Adrenal gland (tissue), 12 donors: Measurements from ENCODE around the gene CLTC. TPM values are rescaled to one million over a fixed set of nuclear protein-coding genes. Genes with fewer than 3 reads are reported as not detected.

Source experiments
- DNase-seq, 7 donors: peaks; one replicate each; pipeline ENCODE4 v3.0.0-alpha.2; 2019 to 2020
- H3K27ac ChIP-seq, 5 donors: fragments of 200-600 bp; sonication (generic) in 4 of 5; 1 replicate in 3 of 5; 2 replicates in 2 of 5; pipeline versions ENCODE4 v1.5.1 to v1.8.0; 2016 to 2020; ENCODE audit warnings: mild to moderate bottlenecking in 1 of 5
- H3K27me3 ChIP-seq: fragments of 200-600 bp; 2 replicates; pipeline ENCODE4 v1.8.0; 2021
- H3K36me3 ChIP-seq, 2 donors: fragments of 200-600 bp; replicated peaks in 1 of 2; 1 replicate in 1 of 2; 2 replicates in 1 of 2; pipeline versions ENCODE4 v1.5.1 to v1.8.0; 2018 to 2022
- H3K4me1 ChIP-seq, 2 donors: fragments of 200-600 bp; replicated peaks in 1 of 2; 1 replicate in 1 of 2; 2 replicates in 1 of 2; pipeline versions ENCODE4 v1.5.1 to v1.8.0; 2018 to 2021
- H3K4me3 ChIP-seq, 4 donors: fragments of 200-600 bp; sonication (generic) in 3 of 4; one replicate each; pipeline ENCODE4 v1.5.1; 2016 to 2018
- H3K9me3 ChIP-seq, 3 donors: fragments of 200-600 bp; sonication (generic) in 1 of 3; replicated peaks in 1 of 3; 1 replicate in 2 of 3; 2 replicates in 1 of 3; pipeline versions ENCODE4 v1.5.1 to v1.8.0; 2016 to 2021
- POLR2A ChIP-seq, 2 donors: fragments of 450-650 bp; IDR thresholded peaks; one replicate each; pipeline ENCODE4 v1.6.1; 2017; ENCODE audit warnings: antibody characterized with exemption in 2 of 2, mild to moderate bottlenecking in 2 of 2, moderate library complexity in 1 of 2
- WGBS, 4 donors: extraction: QIAGEN DNeasy Blood & Tissue Kit in 2 of 4; methylation state at CpG; one replicate each; pipeline versions ENCODE4 v1.1.5 to v1.1.7; 2013 to 2017; 5-methylcytosine and 5-hydroxymethylcytosine counted together
- intact Hi-C, 2 donors: fragments of 100-400 bp; cut with DNase I; formaldehyde crosslinking; loops; one replicate each; pipeline versions ENCODE4 v1.14.1 to v1.15.0; 2022 to 2023
- polyA plus RNA-seq, 3 donors: library from polyadenylated mRNA; stranded (reverse); fragments of 200-250 nt in 2 of 3; fragments of 350-450 nt in 1 of 3; fragmentation: Illumina TruSeq in 1 of 3; extraction: RNeasy Lipid Tissue Mini Kit (QIAGEN cat#74804) in 1 of 3; gene quantifications; one replicate each; pipeline ENCODE4 v1.2.3, GENCODE V29; 2013 to 2014
- total RNA-seq, 9 donors: library from RNA; depleted of rRNA in 4 of 9; stranded (reverse); fragments of >200 nt in 4 of 9; fragments of 120-200 nt in 1 of 9; fragmentation: NEBNext Ultra II Directional in 1 of 9; extraction: Animal tissue kit (Norgen Biotek cat#: 25700) in 1 of 9; gene quantifications; one replicate each; pipeline versions ENCODE4 v1.1.0 to v1.2.4, GENCODE V29; 2013 to 2023
- TF ChIP-seq, protein P1 (sequence below), 6 experiments: fragments of 450-650 bp in 4 of 6; fragments of 200-600 bp in 2 of 6; sonication (generic) in 1 of 6; IDR thresholded peaks; 1 replicate in 5 of 6; 2 replicates in 1 of 6; pipeline versions ENCODE4 v1.5.1 to v1.8.0; 2016 to 2021; ENCODE audit warnings: antibody characterized with exemption in 6 of 6, mild to moderate bottlenecking in 2 of 6, moderate library complexity in 1 of 6
- donor health status: healthy with polysubstance abuse.
- donor health status: Bipolar disorder and iron deficiency.
- donor health status: DM: yes; HTN: yes; CAD: no.
- donor health status: DM: no; HTN: no; CAD: no.
- donor health status: DM: no; HTN: no; CAD: no.
- donor health status: DM: yes; HTN: yes; CAD: no.

CLTC gene
- total and polyA plus RNA-seq, 12 donors = 40.2 to 393 (median 267) TPM

DNA sequence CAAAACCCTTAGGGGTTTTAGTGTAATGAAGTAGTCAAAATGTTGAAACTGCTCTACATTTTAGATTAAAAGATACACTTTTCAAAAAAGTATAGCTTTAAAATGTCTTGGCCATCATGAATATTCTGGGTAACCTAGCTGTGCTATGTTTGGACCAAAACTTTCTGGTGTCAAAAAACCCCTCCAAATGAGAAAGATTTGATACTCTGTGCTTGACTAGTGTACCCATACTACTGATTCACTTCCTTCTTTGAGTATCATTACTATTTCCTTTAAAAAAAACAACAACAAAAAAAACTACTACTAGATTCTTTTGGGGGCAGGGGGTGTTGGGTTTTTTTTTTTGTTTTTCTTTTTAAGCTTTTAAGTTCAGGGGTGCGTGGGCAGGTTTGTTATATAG lies 50.2 kb downstream of the CLTC start:
- no peak for DNase-seq
- no peaks in the 10 kb centered on the region for H3K27me3 ChIP-seq
- H3K4me1 ChIP-seq = peaks cover 0 to 10% of the 10 kb centered on the region in 2 donors
- intact Hi-C loops = no loop called here
- H3K9me3 ChIP-seq = no peaks in the 10 kb centered on the region
- H3K27ac ChIP-seq = no peak overlapping the region
- peaks cover 0 to 92% of the 10 kb centered on the region in 2 donors for H3K36me3 ChIP-seq
- WGBS, 4 donors = 95 to 100% (median 98%) methylated on average over 1 of the region's 1 CpG
- TF ChIP-seq, protein P1, sequence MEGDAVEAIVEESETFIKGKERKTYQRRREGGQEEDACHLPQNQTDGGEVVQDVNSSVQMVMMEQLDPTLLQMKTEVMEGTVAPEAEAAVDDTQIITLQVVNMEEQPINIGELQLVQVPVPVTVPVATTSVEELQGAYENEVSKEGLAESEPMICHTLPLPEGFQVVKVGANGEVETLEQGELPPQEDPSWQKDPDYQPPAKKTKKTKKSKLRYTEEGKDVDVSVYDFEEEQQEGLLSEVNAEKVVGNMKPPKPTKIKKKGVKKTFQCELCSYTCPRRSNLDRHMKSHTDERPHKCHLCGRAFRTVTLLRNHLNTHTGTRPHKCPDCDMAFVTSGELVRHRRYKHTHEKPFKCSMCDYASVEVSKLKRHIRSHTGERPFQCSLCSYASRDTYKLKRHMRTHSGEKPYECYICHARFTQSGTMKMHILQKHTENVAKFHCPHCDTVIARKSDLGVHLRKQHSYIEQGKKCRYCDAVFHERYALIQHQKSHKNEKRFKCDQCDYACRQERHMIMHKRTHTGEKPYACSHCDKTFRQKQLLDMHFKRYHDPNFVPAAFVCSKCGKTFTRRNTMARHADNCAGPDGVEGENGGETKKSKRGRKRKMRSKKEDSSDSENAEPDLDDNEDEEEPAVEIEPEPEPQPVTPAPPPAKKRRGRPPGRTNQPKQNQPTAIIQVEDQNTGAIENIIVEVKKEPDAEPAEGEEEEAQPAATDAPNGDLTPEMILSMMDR (IDR thresholded peaks at IDR 0.05) = no peak
- no peak for TF ChIP-seq POLR2A (IDR thresholded peaks at IDR 0.05)
- H3K4me3 ChIP-seq = no peak overlapping the region

DNA sequence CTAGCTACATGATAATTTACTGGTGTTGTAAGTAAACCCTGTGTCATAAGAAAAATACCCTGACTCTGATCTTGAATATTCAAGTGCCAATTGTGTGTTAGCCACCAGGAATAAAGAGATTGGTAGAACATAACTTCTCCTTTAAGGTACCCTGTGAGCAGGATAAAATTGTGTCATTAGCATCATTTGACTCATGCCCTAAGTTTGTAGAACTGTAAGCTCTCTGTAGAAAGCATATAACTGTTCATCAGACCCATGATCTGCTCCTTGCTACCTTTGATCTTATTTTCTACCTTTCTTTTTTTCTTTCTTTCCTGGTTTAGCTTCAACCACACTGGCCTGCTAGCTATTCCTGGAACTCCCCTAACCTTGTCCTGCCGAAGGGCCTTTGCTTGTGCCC lies 51.7 kb downstream of the CLTC start:
- peaks cover 0 to 10% of the 10 kb centered on the region in 2 donors for H3K4me1 ChIP-seq
- no peak overlapping the region for H3K4me3 ChIP-seq
- peaks cover 0 to 92% of the 10 kb centered on the region in 2 donors for H3K36me3 ChIP-seq
- intact Hi-C loops = no loop called here
- H3K27ac ChIP-seq = no peak overlapping the region
- H3K27me3 ChIP-seq = no peaks in the 10 kb centered on the region
- no peak for TF ChIP-seq POLR2A (IDR thresholded peaks at IDR 0.05)
- TF ChIP-seq, protein P1 (IDR thresholded peaks at IDR 0.05) = no peak
- WGBS, 4 donors = 76 to 92% (median 84%) methylated on average over 1 of the region's 1 CpG
- no peak for DNase-seq
- H3K9me3 ChIP-seq = no peaks in the 10 kb centered on the region

DNA sequence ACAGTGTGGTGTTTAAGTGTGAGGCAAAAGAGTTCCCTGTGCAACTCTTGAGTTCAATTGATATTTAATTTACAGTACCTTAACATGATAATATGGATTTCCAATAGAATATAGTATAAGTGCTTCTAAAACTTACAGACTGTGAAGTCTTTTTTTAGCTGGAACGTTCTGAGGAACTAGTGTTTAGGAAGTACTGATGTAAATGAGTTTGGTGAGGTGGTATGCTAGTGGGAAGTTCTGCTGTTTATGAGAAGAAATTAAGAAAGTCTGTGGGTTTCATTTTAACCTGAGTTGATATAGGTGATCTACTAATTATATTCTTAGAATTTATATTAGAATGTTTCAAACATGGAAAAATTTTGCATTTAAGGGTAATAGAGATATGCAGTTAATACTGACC lies 55.5 kb downstream of the CLTC start:
- no peak overlapping the region for H3K27ac ChIP-seq
- TF ChIP-seq POLR2A (IDR thresholded peaks at IDR 0.05) = no peak
- TF ChIP-seq, protein P1 (IDR thresholded peaks at IDR 0.05) = no peak
- DNase-seq = no peak
- H3K9me3 ChIP-seq = no peaks in the 10 kb centered on the region
- H3K27me3 ChIP-seq = no peaks in the 10 kb centered on the region
- H3K4me1 ChIP-seq = no peaks in the 10 kb centered on the region
- no peak overlapping the region for H3K4me3 ChIP-seq
- 59 to 87% (median 66%) methylated on average over 1 of the region's 1 CpG for WGBS, 4 donors
- intact Hi-C loops = no loop called here
- peaks cover 0 to 93% of the 10 kb centered on the region in 2 donors for H3K36me3 ChIP-seq

DNA sequence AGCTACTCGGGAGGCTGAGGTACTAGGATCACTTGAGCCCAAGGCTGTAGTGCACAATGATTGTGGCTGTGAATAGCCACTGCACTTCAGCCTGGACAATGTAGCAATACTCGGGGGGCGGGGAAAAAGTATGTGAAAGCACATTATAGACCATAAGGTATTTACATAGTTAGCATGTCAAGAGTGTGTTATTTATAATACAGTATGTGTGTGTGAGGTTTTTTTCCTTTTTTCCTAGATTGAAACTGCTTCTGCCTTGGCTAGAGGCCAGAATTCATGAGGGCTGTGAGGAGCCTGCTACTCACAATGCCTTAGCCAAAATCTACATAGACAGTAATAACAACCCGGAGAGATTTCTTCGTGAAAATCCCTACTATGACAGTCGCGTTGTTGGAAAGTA lies 57.0 kb downstream of the CLTC start:
- intact Hi-C loops = no loop called here
- Histone ChIP-seq H3K27me3 (no peaks in the 10 kb centered on the region), H3K27ac (no peak overlapping the region), H3K9me3 (no peaks in the 10 kb centered on the region), H3K4me3 (no peak overlapping the region), H3K36me3 (peaks cover 0 to 93% of the 10 kb centered on the region in 2 donors), H3K4me1 (no peaks in the 10 kb centered on the region)
- DNase-seq = no peak
- TF ChIP-seq, protein P1 (IDR thresholded peaks at IDR 0.05) = no peak
- TF ChIP-seq POLR2A (IDR thresholded peaks at IDR 0.05) = no peak
- 75 to 77% (median 76%) methylated on average over 7 of the region's 7 CpGs for WGBS, 4 donors
